Natural killer cell treated with Interleukin-12 subunit alpha and Interleukin-12 subunit beta and Interleukin-15 and Interleukin-18, amount 100 ng/mL, for 72 hours (primary cell): ENCODE results near the gene KRTAP10-2. TPM values are rescaled to one million over a fixed set of nuclear protein-coding genes. Genes with fewer than 3 reads are reported as not detected.
A peak's percentile ranks its signal among the peaks of the same experiment; 100 is the strongest.

Experiments
- ATAC-seq, 2 donors: fragments of 150-1000 bp; cut with Tn5 transposase in 1 of 2; sonication (Bioruptor Pico), chemical (Tn5 transposase) in 1 of 2; 2 replicates each; pipeline ENCODE4 v1.10.0; 2021
- DNase-seq: peaks from one replicate; pipeline ENCODE4 v3.0.0; 2022; ENCODE audit warnings: low spot score
- H3K27ac Mint-ChIP-seq, 2 donors: 1 replicate in 1 of 2; 2 replicates in 1 of 2; pipeline ENCODE4 v1.8.0; 2022; ENCODE audit warnings: mixed read lengths in 2 of 2, mild to moderate bottlenecking in 1 of 2, moderate library complexity in 1 of 2
- H3K27me3 Mint-ChIP-seq, 2 donors: 1 replicate in 1 of 2; 2 replicates in 1 of 2; pipeline ENCODE4 v1.8.0; 2022; ENCODE audit warnings: mixed read lengths in 2 of 2
- H3K36me3 Mint-ChIP-seq: one replicate; pipeline ENCODE4 v1.8.0; 2022; ENCODE audit warnings: mixed read lengths
- H3K4me1 Mint-ChIP-seq, 2 donors: 1 replicate in 1 of 2; 2 replicates in 1 of 2; pipeline ENCODE4 v1.8.0; 2022; ENCODE audit warnings: low read depth in 2 of 2, mixed read lengths in 2 of 2, mild to moderate bottlenecking in 1 of 2
- H3K4me3 Mint-ChIP-seq: one replicate; pipeline ENCODE4 v1.8.0; 2022; ENCODE audit warnings: mixed read lengths
- H3K9me3 Mint-ChIP-seq: 2 replicates; pipeline ENCODE4 v1.8.0; 2022; ENCODE audit warnings: mixed read lengths
- total RNA-seq, 2 donors: library from RNA; stranded (reverse); gene quantifications; one replicate each; pipeline ENCODE4 v1.2.3, GENCODE V29; 2022

Gene KRTAP10-2
- total RNA-seq, 2 donors from 2014 or later, result not detected

DNA sequence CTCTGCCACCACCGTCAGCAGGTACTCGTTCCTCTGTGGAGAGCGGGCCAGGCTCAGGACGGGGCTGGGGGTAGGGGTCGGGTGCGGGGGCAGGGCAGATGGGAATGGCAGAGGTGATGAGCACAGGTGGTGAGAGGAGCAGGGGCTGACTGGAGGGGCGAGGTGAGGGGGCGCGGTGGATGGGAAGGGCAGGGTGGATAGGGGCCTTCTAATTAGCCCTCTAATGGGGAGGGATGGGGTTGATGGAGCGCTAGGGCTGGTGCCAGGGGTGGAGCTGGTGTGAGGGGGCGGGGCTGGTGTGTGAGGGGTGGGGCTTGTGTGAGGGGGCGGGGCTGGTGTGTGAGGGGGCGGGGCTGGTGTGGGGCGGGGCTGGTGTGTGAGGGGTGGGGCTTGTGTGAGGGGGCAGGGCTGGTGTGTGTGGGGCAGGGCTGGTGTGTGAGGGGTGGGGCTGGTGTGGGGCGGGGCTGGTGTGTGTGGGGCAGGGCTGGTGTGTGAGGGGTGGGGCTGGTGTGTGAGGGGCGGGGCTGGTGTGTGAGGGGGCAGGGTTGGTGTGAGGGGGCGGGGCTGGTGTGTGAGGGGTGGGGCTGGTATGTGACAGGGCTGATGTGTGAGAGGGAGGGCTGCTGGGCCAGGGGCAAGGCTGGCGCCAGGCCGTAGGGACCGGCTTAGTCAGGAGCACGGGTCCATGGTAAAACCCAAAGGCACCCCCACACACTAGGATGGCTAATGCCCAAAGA is 17.2 kb downstream of the KRTAP10-2 start:
- peaks cover 0 to 5% of the 10 kb centered on the region in 2 donors for H3K27me3 Mint-ChIP-seq
- H3K36me3 Mint-ChIP-seq, result no peaks in the 10 kb centered on the region
- H3K9me3 Mint-ChIP-seq, result no peaks in the 10 kb centered on the region
- ATAC-seq (no peak), DNase-seq (no peak)
- peaks cover 0 to 2% of the 10 kb centered on the region in 2 donors for H3K4me1 Mint-ChIP-seq
- no peak overlapping the region for H3K27ac Mint-ChIP-seq
- no peak overlapping the region for H3K4me3 Mint-ChIP-seq

DNA sequence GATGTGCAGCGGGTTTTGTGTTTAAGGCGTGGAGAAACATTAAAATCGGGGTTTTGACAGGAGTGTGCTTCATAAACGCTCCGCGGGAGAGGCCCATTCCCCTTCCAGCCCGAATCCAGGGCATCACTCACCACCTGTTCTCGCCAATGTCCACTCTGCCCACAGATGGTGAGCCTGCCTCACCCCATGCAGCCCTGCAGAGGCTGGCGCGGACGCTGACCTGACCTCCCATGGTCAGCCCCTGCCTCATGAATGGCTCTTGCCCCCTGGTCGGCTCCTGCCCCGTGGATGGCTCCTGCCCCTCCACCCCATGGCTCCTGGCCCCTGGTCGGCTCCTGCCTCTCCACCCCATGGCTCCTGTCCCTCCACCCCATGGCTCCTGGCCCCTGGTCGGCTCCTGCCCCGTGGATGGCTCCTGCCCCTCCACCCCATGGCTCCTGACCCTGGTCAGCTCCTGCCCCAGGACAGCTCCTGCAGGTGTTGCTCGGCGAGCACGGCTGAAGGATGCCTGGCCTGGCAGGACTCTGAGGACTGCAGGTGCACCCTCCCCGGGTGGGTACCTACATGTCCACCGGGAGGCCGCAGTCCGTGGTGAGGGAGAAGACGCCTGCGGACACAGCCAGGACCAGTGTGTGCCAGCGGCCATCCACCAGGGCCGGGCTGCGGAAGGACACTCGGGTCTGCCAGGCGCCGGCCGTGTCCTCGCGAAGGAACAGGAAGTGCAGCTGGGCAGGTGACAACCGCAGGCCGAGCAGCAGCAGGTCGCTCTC is 18.0 kb downstream of the KRTAP10-2 start:
- no peaks in the 10 kb centered on the region for H3K36me3 Mint-ChIP-seq
- H3K27ac Mint-ChIP-seq, result no peak overlapping the region
- peaks cover 0 to 2% of the 10 kb centered on the region in 2 donors for H3K27me3 Mint-ChIP-seq
- DNase-seq, result peak; percentile 32
- peak in 1 of 2 donors; percentile 4 for ATAC-seq
- no peak overlapping the region for H3K4me3 Mint-ChIP-seq
- no peaks in the 10 kb centered on the region for H3K9me3 Mint-ChIP-seq
- peaks cover 0 to 2% of the 10 kb centered on the region in 2 donors for H3K4me1 Mint-ChIP-seq

GRCh38 chr21:44532712-44533111 is 18.6 kb downstream of the KRTAP10-2 start:
- no peak overlapping the region for H3K4me3 Mint-ChIP-seq
- peaks cover 0 to 2% of the 10 kb centered on the region in 2 donors for H3K4me1 Mint-ChIP-seq
- no peaks in the 10 kb centered on the region for H3K27me3 Mint-ChIP-seq
- DNase-seq (peak; percentile 39), ATAC-seq (no peak)
- no peak overlapping the region for H3K27ac Mint-ChIP-seq
- H3K9me3 Mint-ChIP-seq, result no peaks in the 10 kb centered on the region
- H3K36me3 Mint-ChIP-seq, result no peaks in the 10 kb centered on the region

GRCh38 chr21:44531606-44532564 is 19.4 kb downstream of the KRTAP10-2 start:
- Mint-ChIP-seq H3K27me3 (no peaks in the 10 kb centered on the region), H3K9me3 (no peaks in the 10 kb centered on the region), H3K36me3 (no peaks in the 10 kb centered on the region), H3K27ac (no peak overlapping the region), H3K4me1 (peaks cover 0 to 2% of the 10 kb centered on the region in 2 donors), H3K4me3 (no peak overlapping the region)
- ATAC-seq (no peak), DNase-seq (no peak)

DNA sequence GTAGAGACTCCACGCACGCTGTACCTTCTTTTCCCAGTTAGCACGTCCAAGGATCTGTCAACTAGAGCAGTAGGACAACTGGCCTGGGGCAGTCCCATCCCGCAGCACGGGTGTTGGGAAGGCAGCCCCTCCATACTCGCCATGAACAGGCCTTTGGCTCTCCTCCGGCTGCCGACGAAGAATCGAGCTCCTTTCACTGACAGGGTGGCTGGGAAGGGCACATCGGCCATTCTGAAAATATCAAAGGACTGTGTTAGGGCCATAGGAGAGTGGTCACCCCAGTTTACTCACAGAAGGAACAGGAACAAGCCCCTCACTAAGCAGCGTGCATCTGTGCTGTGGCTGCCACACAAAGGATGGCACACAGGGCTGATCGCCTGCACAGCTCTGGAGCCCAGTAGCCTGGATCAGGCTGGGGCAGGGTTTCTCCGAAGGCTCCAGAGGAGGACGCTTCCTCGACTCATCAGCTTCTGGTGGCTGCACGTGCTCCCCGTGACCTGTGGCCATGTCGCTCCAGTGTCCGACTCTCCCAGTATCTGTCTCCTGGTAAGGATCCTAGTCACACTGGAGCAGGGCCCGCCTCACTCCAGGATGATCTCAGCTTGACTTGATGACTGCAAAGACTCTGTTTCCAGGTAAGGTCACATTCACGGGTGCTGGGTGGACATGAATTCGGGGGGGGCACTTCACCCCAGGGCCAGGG is 20.3 kb downstream of the KRTAP10-2 start:
- Mint-ChIP-seq H3K36me3 (no peaks in the 10 kb centered on the region), H3K27ac (no peak overlapping the region), H3K27me3 (no peaks in the 10 kb centered on the region), H3K4me1 (peaks cover 0 to 2% of the 10 kb centered on the region in 2 donors), H3K4me3 (no peak overlapping the region), H3K9me3 (no peaks in the 10 kb centered on the region)
- no peak for ATAC-seq
- DNase-seq, result peak; percentile 53

GRCh38 chr21:44530221-44530902 is 20.9 kb downstream of the KRTAP10-2 start:
- H3K27ac Mint-ChIP-seq, result no peak overlapping the region

GRCh38 chr21:44529503-44530125 is 21.7 kb downstream of the KRTAP10-2 start:
- H3K36me3 Mint-ChIP-seq, result no peaks in the 10 kb centered on the region

More at GRCh38 chr21:44530221-44530902, 20.9 kb downstream of the KRTAP10-2 start:
- peaks cover 0 to 2% of the 10 kb centered on the region in 2 donors for H3K4me1 Mint-ChIP-seq
- H3K9me3 Mint-ChIP-seq, result no peaks in the 10 kb centered on the region
- DNase-seq, result no peak
- H3K36me3 Mint-ChIP-seq, result no peaks in the 10 kb centered on the region
- H3K4me3 Mint-ChIP-seq, result no peak overlapping the region
- no peak for ATAC-seq
- no peaks in the 10 kb centered on the region for H3K27me3 Mint-ChIP-seq

GRCh38 chr21:44529011-44529421 is 22.3 kb downstream of the KRTAP10-2 start:
- Mint-ChIP-seq H3K36me3 (no peaks in the 10 kb centered on the region), H3K4me1 (peaks cover 0 to 2% of the 10 kb centered on the region in 2 donors), H3K27ac (no peak overlapping the region), H3K27me3 (no peaks in the 10 kb centered on the region), H3K4me3 (no peak overlapping the region), H3K9me3 (no peaks in the 10 kb centered on the region)
- DNase-seq, result peak; percentile 41
- no peak for ATAC-seq

More at GRCh38 chr21:44529503-44530125, 21.7 kb downstream of the KRTAP10-2 start:
- Mint-ChIP-seq H3K9me3 (no peaks in the 10 kb centered on the region), H3K4me1 (peaks cover 0 to 2% of the 10 kb centered on the region in 2 donors), H3K27ac (no peak overlapping the region), H3K4me3 (no peak overlapping the region), H3K27me3 (no peaks in the 10 kb centered on the region)
- DNase-seq, result peak; percentile 59
- no peak for ATAC-seq

DNA sequence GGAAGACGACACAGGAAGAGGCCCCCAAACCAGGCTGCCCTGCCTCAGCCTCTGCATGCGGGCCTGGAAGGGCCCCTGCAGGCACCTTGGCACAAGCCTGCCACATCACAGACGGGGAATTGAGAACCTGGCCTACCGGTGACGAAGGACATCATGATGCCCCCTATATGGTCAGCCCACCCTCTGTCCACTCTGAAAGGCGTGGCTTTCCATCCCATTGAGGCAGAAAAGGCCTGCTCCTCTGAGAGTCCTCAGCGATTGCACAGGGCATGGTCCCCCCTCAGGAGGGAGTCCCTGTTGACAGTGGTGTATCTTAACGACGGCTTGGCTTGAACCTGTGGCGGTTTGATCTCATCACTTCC is 22.7 kb downstream of the KRTAP10-2 start:
- Mint-ChIP-seq H3K4me3 (no peak overlapping the region), H3K9me3 (no peaks in the 10 kb centered on the region), H3K27me3 (no peaks in the 10 kb centered on the region), H3K4me1 (peaks cover 0 to 2% of the 10 kb centered on the region in 2 donors), H3K36me3 (no peaks in the 10 kb centered on the region), H3K27ac (no peak overlapping the region)
- DNase-seq (peak; percentile 39), ATAC-seq (no peak)

GRCh38 chr21:44527983-44528633 is 23.2 kb downstream of the KRTAP10-2 start:
- no peaks in the 10 kb centered on the region for H3K27me3 Mint-ChIP-seq
- H3K27ac Mint-ChIP-seq, result no peak overlapping the region
- DNase-seq (peak; percentile 41), ATAC-seq (no peak)
- no peaks in the 10 kb centered on the region for H3K9me3 Mint-ChIP-seq
- H3K36me3 Mint-ChIP-seq, result no peaks in the 10 kb centered on the region
- H3K4me3 Mint-ChIP-seq, result no peak overlapping the region
- peaks cover 0 to 2% of the 10 kb centered on the region in 2 donors for H3K4me1 Mint-ChIP-seq

- peak; percentile 51 for DNase-seq
- Mint-ChIP-seq H3K27ac (no peak overlapping the region), H3K4me1 (peaks cover 0 to 2% of the 10 kb centered on the region in 2 donors)
These were observed 23.9 kb downstream of the KRTAP10-2 start for GRCh38 chr21:44527156-44527982.

More at GRCh38 chr21:44527156-44527982, 23.9 kb downstream of the KRTAP10-2 start:
- H3K9me3 Mint-ChIP-seq, result no peaks in the 10 kb centered on the region
- no peaks in the 10 kb centered on the region for H3K27me3 Mint-ChIP-seq
- no peak for ATAC-seq
- no peak overlapping the region for H3K4me3 Mint-ChIP-seq
- no peaks in the 10 kb centered on the region for H3K36me3 Mint-ChIP-seq
